ENCODE data around the gene LDLRAD1. TPM values are rescaled to one million over a fixed set of nuclear protein-coding genes. Genes with fewer than 3 reads are reported as not detected.

LDLRAD1 gene
- total and polyA plus RNA-seq, 10 of the 15 experiments (the other 5 are each of a cell fraction or from before 2014, with no cell fraction given): not detected

DNA sequence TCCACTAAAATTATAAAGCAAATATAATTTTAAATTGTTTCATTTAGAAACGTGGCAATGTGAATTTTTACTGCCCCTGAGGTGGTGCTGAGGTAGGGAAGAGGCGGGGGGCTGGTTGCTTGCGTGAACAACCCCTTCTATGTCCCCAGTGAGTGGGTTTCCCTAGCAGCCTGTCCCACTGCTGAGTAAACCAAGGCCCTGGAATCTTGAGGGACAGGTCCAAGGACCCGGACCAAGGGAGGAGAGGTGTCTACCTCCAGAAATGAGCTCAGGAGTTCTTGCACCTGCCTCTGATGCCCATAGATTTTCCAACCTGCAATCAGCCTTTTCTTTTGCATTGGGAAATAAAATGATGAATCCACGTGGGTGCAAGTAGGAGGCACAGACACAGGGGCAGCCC lies 649 bp upstream of the LDLRAD1 start (continued):
- TF ChIP-seq, protein P1, sequence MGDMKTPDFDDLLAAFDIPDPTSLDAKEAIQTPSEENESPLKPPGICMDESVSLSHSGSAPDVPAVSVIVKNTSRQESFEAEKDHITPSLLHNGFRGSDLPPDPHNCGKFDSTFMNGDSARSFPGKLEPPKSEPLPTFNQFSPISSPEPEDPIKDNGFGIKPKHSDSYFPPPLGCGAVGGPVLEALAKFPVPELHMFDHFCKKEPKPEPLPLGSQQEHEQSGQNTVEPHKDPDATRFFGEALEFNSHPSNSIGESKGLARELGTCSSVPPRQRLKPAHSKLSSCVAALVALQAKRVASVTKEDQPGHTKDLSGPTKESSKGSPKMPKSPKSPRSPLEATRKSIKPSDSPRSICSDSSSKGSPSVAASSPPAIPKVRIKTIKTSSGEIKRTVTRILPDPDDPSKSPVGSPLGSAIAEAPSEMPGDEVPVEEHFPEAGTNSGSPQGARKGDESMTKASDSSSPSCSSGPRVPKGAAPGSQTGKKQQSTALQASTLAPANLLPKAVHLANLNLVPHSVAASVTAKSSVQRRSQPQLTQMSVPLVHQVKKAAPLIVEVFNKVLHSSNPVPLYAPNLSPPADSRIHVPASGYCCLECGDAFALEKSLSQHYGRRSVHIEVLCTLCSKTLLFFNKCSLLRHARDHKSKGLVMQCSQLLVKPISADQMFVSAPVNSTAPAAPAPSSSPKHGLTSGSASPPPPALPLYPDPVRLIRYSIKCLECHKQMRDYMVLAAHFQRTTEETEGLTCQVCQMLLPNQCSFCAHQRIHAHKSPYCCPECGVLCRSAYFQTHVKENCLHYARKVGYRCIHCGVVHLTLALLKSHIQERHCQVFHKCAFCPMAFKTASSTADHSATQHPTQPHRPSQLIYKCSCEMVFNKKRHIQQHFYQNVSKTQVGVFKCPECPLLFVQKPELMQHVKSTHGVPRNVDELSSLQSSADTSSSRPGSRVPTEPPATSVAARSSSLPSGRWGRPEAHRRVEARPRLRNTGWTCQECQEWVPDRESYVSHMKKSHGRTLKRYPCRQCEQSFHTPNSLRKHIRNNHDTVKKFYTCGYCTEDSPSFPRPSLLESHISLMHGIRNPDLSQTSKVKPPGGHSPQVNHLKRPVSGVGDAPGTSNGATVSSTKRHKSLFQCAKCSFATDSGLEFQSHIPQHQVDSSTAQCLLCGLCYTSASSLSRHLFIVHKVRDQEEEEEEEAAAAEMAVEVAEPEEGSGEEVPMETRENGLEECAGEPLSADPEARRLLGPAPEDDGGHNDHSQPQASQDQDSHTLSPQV (IDR thresholded peaks at IDR 0.05): no peak
- TF ChIP-seq SUZ12 (IDR thresholded peaks at IDR 0.05; ENCODE audit: unreplicated experiment) (no peak), TCF7 (IDR thresholded peaks at IDR 0.05; ENCODE audit: borderline replicate concordance) (no peak), CREM (IDR thresholded peaks at IDR 0.05; ENCODE audit: low read depth) (no peak), GABPA (IDR thresholded peaks at IDR 0.05; ENCODE audit: low read depth) (no peak), DPF2 (IDR thresholded peaks at IDR 0.05) (no peak), POLR2A (IDR thresholded peaks at IDR 0.05; ENCODE audit: low read depth, low read length) (no peak), NFXL1 (IDR thresholded peaks at IDR 0.05; ENCODE audit: borderline replicate concordance) (no peak), LARP7 (IDR thresholded peaks at IDR 0.05) (no peak), JUND (IDR thresholded peaks at IDR 0.05; ENCODE audit: low read depth, low read length) (no peak)
